ENCODE results near the gene MOXD1. TPM values are rescaled to one million over a fixed set of nuclear protein-coding genes. Genes with fewer than 3 reads are reported as not detected.

Gene MOXD1
- total RNA-seq, 4 donors from 2014 or later, result 1.5 to 12.4 (median 3.5) TPM

GRCh38 chr6:132344811-132345210 is 56.5 kb downstream of the MOXD1 start:
- TF ChIP-seq CTCF (IDR thresholded peaks at IDR 0.05; ENCODE audit: low read depth), result no peak

- no peak for TF ChIP-seq CTCF (IDR thresholded peaks at IDR 0.05; ENCODE audit: low read depth)
Observed at GRCh38 chr6:132341646-132342045, 59.6 kb downstream of the MOXD1 start.

- no peak for TF ChIP-seq CTCF (IDR thresholded peaks at IDR 0.05; ENCODE audit: low read depth)
Observed at GRCh38 chr6:132334521-132334885, 66.8 kb downstream of the MOXD1 start.

GRCh38 chr6:132333639-132334520 is 67.4 kb downstream of the MOXD1 start:
- no peak for TF ChIP-seq CTCF (IDR thresholded peaks at IDR 0.05; ENCODE audit: low read depth)

- no peak for TF ChIP-seq CTCF (IDR thresholded peaks at IDR 0.05; ENCODE audit: low read depth)
Observed at GRCh38 chr6:132330759-132331158, 70.5 kb downstream of the MOXD1 start.

- no peak for TF ChIP-seq CTCF (IDR thresholded peaks at IDR 0.05; ENCODE audit: low read depth)
Observed at GRCh38 chr6:132322398-132322797, 78.9 kb downstream of the MOXD1 start.

GRCh38 chr6:132320007-132320406 is 81.3 kb downstream of the MOXD1 start:
- TF ChIP-seq CTCF (IDR thresholded peaks at IDR 0.05; ENCODE audit: low read depth), result no peak

All from subcutaneous adipose tissue (tissue), 4 donors.